CD4-positive, alpha-beta T cell (primary cell): ENCODE data around the gene ITGB2. TPM values are rescaled to one million over a fixed set of nuclear protein-coding genes. Genes with fewer than 3 reads are reported as not detected.

Experiments
- ATAC-seq: fragments of 200-7000 bp; cut with Tn5 transposase; one replicate; pipeline ENCODE4 v1.10.0; 2022; ENCODE audit warnings: mild to moderate bottlenecking; ENCODE audit not compliant: poor library complexity
- CTCF ChIA-PET: fragments of 350-600 bp; sonication (Branson Sonifier 250); formaldehyde crosslinking; loops from one replicate; lab custom pipeline; 2021; ENCODE audit warnings: antibody characterized with exemption, inconsistent platforms; lab: Charles Lee
- POLR2A ChIA-PET: fragments of 350-600 bp; sonication (Branson Sonifier 250); formaldehyde crosslinking; loops from one replicate; lab custom pipeline; 2021; ENCODE audit warnings: antibody characterized with exemption, inconsistent platforms; lab: Charles Lee
- DNase-seq, 14 experiments: peaks; one replicate each; pipeline ENCODE4 v3.0.0-alpha.2; 2013 to 2020; ENCODE audit warnings: mixed read lengths in 2 of 14
- H3K27ac ChIP-seq, 2 donors: one replicate each; pipeline versions ENCODE4 v1.5.1 to v1.7.0; 2013; ENCODE audit warnings: low read length in 2 of 2, low read depth in 1 of 2, mild to moderate bottlenecking in 1 of 2
- H3K27me3 ChIP-seq, 2 experiments: 1 replicate in 1 of 2; 2 replicates in 1 of 2; pipeline versions ENCODE4 v1.6.1 to v1.7.0; 2013; ENCODE audit warnings: low read length in 2 of 2, control low read depth in 1 of 2, mild to moderate bottlenecking in 1 of 2, moderate library complexity in 1 of 2; ENCODE audit not compliant: insufficient read depth in 2 of 2, control insufficient read depth in 1 of 2
- H3K36me3 ChIP-seq: one replicate; pipeline ENCODE4 v1.6.1; 2013; ENCODE audit warnings: low read length, control low read depth; ENCODE audit not compliant: insufficient read depth
- H3K4me1 ChIP-seq: one replicate; pipeline ENCODE4 v1.6.1; 2013; ENCODE audit warnings: low read length, control low read depth; ENCODE audit not compliant: insufficient read depth
- H3K4me3 ChIP-seq: one replicate; pipeline ENCODE4 v1.5.1; 2013; ENCODE audit warnings: mild to moderate bottlenecking, low read length, moderate library complexity
- H3K9me3 ChIP-seq, 2 experiments: 1 replicate in 1 of 2; 2 replicates in 1 of 2; pipeline versions ENCODE4 v1.6.1 to v1.7.0; 2013; ENCODE audit warnings: low read length in 2 of 2, mild to moderate bottlenecking in 2 of 2, control low read depth in 1 of 2, moderate library complexity in 1 of 2; ENCODE audit not compliant: control insufficient read depth in 1 of 2, insufficient read depth in 1 of 2
- H3K27ac Mint-ChIP-seq: one replicate; pipeline ENCODE4 v1.8.0; 2020; ENCODE audit warnings: mixed read lengths
- H3K27me3 Mint-ChIP-seq: one replicate; pipeline ENCODE4 v1.8.0; 2021; ENCODE audit warnings: mixed read lengths
- H3K36me3 Mint-ChIP-seq: one replicate; pipeline ENCODE4 v1.8.0; 2021; ENCODE audit warnings: low read depth, mixed read lengths
- H3K4me1 Mint-ChIP-seq: one replicate; pipeline ENCODE4 v1.8.0; 2021; ENCODE audit warnings: low read depth, mixed read lengths
- H3K4me3 Mint-ChIP-seq: one replicate; pipeline ENCODE4 v1.8.0; 2020; ENCODE audit warnings: mild to moderate bottlenecking, mixed read lengths
- H3K9me3 Mint-ChIP-seq: one replicate; pipeline ENCODE4 v1.8.0; 2020; ENCODE audit warnings: mixed read lengths
- CTCF ChIP-seq: fragments of 200-600 bp; IDR thresholded peaks from one replicate; pipeline ENCODE4 v1.8.0; 2022; ENCODE audit warnings: antibody characterized with exemption, mild to moderate bottlenecking
- intact Hi-C, 2 experiments: fragments of 100-400 bp; cut with DNase I in 1 of 2; cut with micrococcal nuclease in 1 of 2; formaldehyde crosslinking; loops; one replicate each; pipeline versions ENCODE4 v1.15.1 to v1.9.0; 2023 to 2025; cut with DNase I, micrococcal nuclease
- total RNA-seq, 174 experiments: library from RNA in 2 of 174; stranded (reverse) in 2 of 174; gene quantifications; one replicate each; pipeline ENCODE4 v1.2.3 and lab custom pipeline; 2021 to 2026

The ITGB2 gene
- total RNA-seq, 2 experiments from 2014 or later = 283 to 284 TPM

- no peaks in the 10 kb centered on the region for H3K9me3 Mint-ChIP-seq
- peaks cover 11% of the 10 kb centered on the region for H3K4me1 Mint-ChIP-seq
- H3K36me3 Mint-ChIP-seq = peaks cover 38% of the 10 kb centered on the region
- H3K4me1 ChIP-seq = peaks cover 19% of the 10 kb centered on the region
- no peaks in the 10 kb centered on the region for H3K27me3 Mint-ChIP-seq
- no peaks in the 10 kb centered on the region for H3K9me3 ChIP-seq
- H3K27ac ChIP-seq = no peak overlapping the region
- POLR2A ChIA-PET = no interaction called here
- TF ChIP-seq CTCF = no peak
- CTCF ChIA-PET = no interaction called here
- H3K36me3 ChIP-seq = peaks cover 51% of the 10 kb centered on the region
- intact Hi-C loops = loop anchor here in 1 of 2 experiments (10.0 kb wide), 1 partner anchor 491 kb away; no protein-coding TSS in a partner anchor
- DNase-seq (peak in 1 of 14 experiments; percentile 0), ATAC-seq (no peak)
- H3K27ac Mint-ChIP-seq = no peak overlapping the region
- no peaks in the 10 kb centered on the region for H3K27me3 ChIP-seq
- no peak overlapping the region for H3K4me3 ChIP-seq
- H3K4me3 Mint-ChIP-seq = no peak overlapping the region
Measured at GRCh38 chr21:44953628-44954021, 32.9 kb upstream of the ITGB2 start.

- H3K27ac Mint-ChIP-seq = no peak overlapping the region
- CTCF ChIA-PET = no interaction called here
Measured at GRCh38 chr21:44952929-44953627, 32.4 kb upstream of the ITGB2 start.

More at GRCh38 chr21:44952929-44953627, 32.4 kb upstream of the ITGB2 start:
- Mint-ChIP-seq H3K27me3 (no peaks in the 10 kb centered on the region), H3K9me3 (no peaks in the 10 kb centered on the region), H3K4me1 (peaks cover 11% of the 10 kb centered on the region), H3K36me3 (peaks cover 38% of the 10 kb centered on the region), H3K4me3 (no peak overlapping the region)
- Histone ChIP-seq H3K27me3 (no peaks in the 10 kb centered on the region), H3K27ac (no peak overlapping the region), H3K4me3 (no peak overlapping the region), H3K36me3 (peaks cover 45% of the 10 kb centered on the region), H3K4me1 (peaks cover 16% of the 10 kb centered on the region), H3K9me3 (no peaks in the 10 kb centered on the region)
- intact Hi-C loops = loop anchor here in 1 of 2 experiments (10.0 kb wide), 1 partner anchor 492 kb away; no protein-coding TSS in a partner anchor
- TF ChIP-seq CTCF = no peak
- POLR2A ChIA-PET = interaction anchor here (1.5 kb wide), 1 partner anchor 175 kb away, joined by 4 read pairs; no protein-coding TSS in a partner anchor
- DNase-seq (peak in 1 of 14 experiments; percentile 4), ATAC-seq (no peak)
